ENCODE results near the gene ALDH3B2. TPM values are rescaled to one million over a fixed set of nuclear protein-coding genes. Genes with fewer than 3 reads are reported as not detected.

Gene ALDH3B2
- total and polyA plus RNA-seq, 2 of the 8 experiments (the other 6 are each of a cell fraction or from before 2014, with no cell fraction given), result not detected

GRCh38 chr11:67641338-67642172 lies 32.9 kb downstream of the ALDH3B2 start (continued):
- no peak for TF ChIP-seq RBBP5 (IDR thresholded peaks at IDR 0.05; ENCODE audit: borderline replicate concordance, low read depth, low read length)

Data from H1 (cell line).